ENCODE measurements around the gene TSPEAR.

- TF ChIP-seq CTCF (IDR thresholded peaks at IDR 0.05; ENCODE audit: insufficient read depth, low read length, poor library complexity, severe bottlenecking) (no peak), EZH2phosphoT487 (conservative IDR thresholded peaks at IDR 0.05; ENCODE audit: low read length) (no peak)
Observed at GRCh38 chr21:44752671-44753235, 41.4 kb upstream of the TSPEAR start.

All from SU-DHL-6 (cell line).